Peyer's patch (tissue), 4 donors: Measurements from ENCODE around the gene LCN10.

Source experiments
- POLR2A ChIP-seq, 2 donors: fragments of 450-650 bp; IDR thresholded peaks; one replicate each; pipeline ENCODE4 v1.5.1; 2017; ENCODE audit warnings: antibody characterized with exemption in 2 of 2, mild to moderate bottlenecking in 2 of 2, moderate library complexity in 2 of 2
- TF ChIP-seq, protein P1 (sequence below), 6 experiments: fragments of 450-650 bp in 4 of 6; fragments of 200-600 bp in 2 of 6; sonication (generic) in 1 of 6; IDR thresholded peaks; one replicate each; pipeline ENCODE4 v1.5.1; 2017 to 2019; ENCODE audit warnings: antibody characterized with exemption in 6 of 6, mild to moderate bottlenecking in 3 of 6, moderate library complexity in 1 of 6

DNA sequence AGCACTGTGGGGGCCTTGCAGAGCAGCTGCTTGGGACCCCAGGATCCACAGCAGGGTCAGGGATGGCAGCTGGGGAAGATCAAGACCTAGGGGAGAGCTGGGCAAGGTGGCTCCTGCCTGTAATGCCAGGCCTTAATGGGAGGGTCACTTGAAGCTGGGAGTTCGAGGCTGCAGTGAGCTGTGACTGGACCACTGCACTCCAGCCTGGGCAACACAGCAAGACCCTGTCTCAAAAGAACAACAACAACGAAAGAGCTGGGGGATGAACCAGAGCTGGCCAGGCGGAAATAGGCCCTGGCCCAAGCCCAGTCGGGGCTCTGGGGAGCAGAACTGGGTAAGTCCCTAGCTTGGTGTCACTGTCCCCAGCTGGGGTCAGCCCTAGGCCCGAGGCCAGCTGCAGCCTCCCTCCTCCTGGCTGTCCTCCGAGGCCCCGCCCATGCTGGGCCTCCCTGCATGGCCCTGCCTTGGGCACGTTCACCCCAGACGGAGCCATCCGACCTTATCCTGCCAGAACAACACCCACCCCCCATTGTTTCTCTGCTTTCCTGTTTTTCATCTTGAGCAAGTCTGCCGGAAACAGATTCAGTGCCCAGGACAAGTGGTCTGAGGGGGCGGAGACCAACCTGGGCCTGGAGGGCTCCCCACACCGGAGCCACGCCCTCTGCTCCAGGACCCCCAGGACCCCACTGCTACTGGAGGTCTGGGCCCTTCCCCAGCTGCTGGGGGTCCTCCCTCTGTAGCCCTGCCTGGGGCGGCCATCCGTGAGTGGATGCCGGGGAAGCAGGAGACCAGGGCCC is 28.4 kb downstream of the LCN10 start:
- TF ChIP-seq, protein P1, sequence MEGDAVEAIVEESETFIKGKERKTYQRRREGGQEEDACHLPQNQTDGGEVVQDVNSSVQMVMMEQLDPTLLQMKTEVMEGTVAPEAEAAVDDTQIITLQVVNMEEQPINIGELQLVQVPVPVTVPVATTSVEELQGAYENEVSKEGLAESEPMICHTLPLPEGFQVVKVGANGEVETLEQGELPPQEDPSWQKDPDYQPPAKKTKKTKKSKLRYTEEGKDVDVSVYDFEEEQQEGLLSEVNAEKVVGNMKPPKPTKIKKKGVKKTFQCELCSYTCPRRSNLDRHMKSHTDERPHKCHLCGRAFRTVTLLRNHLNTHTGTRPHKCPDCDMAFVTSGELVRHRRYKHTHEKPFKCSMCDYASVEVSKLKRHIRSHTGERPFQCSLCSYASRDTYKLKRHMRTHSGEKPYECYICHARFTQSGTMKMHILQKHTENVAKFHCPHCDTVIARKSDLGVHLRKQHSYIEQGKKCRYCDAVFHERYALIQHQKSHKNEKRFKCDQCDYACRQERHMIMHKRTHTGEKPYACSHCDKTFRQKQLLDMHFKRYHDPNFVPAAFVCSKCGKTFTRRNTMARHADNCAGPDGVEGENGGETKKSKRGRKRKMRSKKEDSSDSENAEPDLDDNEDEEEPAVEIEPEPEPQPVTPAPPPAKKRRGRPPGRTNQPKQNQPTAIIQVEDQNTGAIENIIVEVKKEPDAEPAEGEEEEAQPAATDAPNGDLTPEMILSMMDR (IDR thresholded peaks at IDR 0.05), result no peak
- no peak for TF ChIP-seq POLR2A (IDR thresholded peaks at IDR 0.05)
